ENCODE results near the gene BMP7.

DNA sequence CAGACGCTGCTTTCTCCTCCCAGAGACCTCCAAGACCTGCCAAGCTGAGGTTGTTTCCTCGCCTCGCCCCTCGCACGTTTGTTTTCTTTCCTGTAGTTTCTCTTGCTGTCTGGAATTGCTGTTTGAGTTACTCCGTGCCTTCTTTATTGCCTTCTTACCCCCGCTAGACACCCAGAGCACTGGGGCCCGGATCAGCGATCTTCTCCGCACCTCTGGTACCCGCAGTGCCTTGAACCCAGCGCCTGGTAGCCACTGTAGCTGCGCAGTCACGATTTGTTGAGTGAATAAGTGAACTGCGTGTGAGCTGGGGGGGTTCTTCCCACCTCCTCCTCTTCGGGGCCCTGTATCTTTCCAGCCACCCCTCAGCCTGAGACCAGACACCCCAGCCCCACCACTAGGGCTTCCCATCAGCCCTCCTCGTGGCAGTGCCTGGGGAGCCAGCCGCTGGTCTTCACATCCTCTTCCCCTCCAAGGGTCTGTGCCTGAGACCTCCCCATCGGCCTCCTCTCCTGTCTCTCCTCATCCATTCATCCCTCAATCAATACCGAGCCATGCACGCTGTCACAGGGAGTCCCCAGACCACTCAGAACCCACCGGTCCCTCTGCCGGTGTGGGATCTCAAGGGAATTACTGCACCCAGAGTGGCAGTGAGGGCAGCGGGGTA, 849 bp upstream of the BMP7 start:
- TF ChIP-seq EZH2phosphoT487 (IDR thresholded peaks at IDR 0.05; ENCODE audit: insufficient read depth, low read depth) (no peak), EZH2 (IDR thresholded peaks at IDR 0.05; ENCODE audit: insufficient read depth, poor library complexity, severe bottlenecking) (no peak)
